Right atrium auricular region (tissue), 2 donors: ENCODE measurements around the gene LOX. TPM values are rescaled to one million over a fixed set of nuclear protein-coding genes. Genes with fewer than 3 reads are reported as not detected.

Experiments
- DNase-seq: peaks from one replicate; pipeline ENCODE4 v3.0.0-alpha.2; 2019; ENCODE audit warnings: low spot score
- H3K27ac ChIP-seq, 2 donors: fragments of 200-600 bp; sonication (generic); 1 replicate in 1 of 2; 2 replicates in 1 of 2; pipeline ENCODE4 v1.5.1; 2016 to 2019
- H3K27me3 ChIP-seq, 2 donors: fragments of 200-600 bp; sonication (generic); one replicate each; pipeline versions ENCODE4 v1.5.1 to v1.6.0; 2017 to 2019
- H3K36me3 ChIP-seq: fragments of 200-600 bp; sonication (generic); one replicate; pipeline ENCODE4 v1.5.1; 2016
- H3K4me1 ChIP-seq, 2 donors: fragments of 200-600 bp; sonication (generic); one replicate each; pipeline versions ENCODE4 v1.5.1 to v1.6.0; 2017 to 2019
- H3K4me3 ChIP-seq, 2 donors: fragments of 200-600 bp; sonication (generic); 1 replicate in 1 of 2; 2 replicates in 1 of 2; pipeline ENCODE4 v1.5.1; 2017 to 2019; ENCODE audit warnings: mild to moderate bottlenecking in 1 of 2, moderate library complexity in 1 of 2
- H3K9me3 ChIP-seq, 2 donors: fragments of 200-600 bp; sonication (generic); one replicate each; pipeline ENCODE4 v1.5.1; 2019
- total RNA-seq, 2 donors: library from RNA; depleted of rRNA; stranded (reverse); fragments of >200 nt; gene quantifications; one replicate each; pipeline ENCODE4 v1.1.0, GENCODE V29; 2016
- TF ChIP-seq, protein P1 (sequence below), 2 donors: fragments of 200-600 bp; sonication (generic); IDR thresholded peaks; one replicate each; pipeline ENCODE4 v1.5.1; 2019; ENCODE audit warnings: antibody characterized with exemption in 2 of 2

Gene LOX
- total RNA-seq, 2 donors from 2014 or later, result 10.1 to 11.6 TPM

DNA sequence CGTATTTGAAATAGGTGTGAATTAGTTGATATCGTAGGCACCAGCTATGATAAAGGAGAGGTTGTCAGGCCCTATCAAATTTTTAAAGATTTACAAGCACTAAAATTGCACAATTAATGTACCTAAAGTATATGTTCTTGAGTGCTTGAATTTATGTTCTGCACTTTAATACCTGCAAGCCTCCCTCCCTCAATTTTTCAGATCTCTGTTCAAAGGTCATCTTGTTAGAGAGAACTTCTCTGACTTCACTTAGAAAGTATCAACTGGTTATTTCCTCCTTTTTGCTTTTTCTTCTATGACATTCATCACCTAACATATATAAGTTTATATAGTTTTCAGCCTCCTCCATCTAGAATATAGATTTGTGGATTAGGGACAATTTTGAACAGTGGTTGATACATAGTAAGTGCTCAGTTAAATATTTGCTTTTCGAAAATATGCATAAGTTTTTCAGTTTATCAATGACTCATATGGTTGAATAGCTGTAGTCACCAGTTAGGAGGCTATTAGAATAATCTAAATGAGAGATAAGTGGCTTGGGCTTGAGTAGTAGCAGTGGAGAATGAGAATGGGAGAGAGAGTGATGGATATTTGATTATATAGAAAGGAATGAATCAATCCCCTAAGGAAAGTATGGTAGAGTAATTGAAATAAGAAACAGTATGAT, 37.3 kb downstream of the LOX start:
- H3K9me3 ChIP-seq, result no peaks in the 10 kb centered on the region
- H3K4me3 ChIP-seq, result no peak overlapping the region
- TF ChIP-seq, protein P1, sequence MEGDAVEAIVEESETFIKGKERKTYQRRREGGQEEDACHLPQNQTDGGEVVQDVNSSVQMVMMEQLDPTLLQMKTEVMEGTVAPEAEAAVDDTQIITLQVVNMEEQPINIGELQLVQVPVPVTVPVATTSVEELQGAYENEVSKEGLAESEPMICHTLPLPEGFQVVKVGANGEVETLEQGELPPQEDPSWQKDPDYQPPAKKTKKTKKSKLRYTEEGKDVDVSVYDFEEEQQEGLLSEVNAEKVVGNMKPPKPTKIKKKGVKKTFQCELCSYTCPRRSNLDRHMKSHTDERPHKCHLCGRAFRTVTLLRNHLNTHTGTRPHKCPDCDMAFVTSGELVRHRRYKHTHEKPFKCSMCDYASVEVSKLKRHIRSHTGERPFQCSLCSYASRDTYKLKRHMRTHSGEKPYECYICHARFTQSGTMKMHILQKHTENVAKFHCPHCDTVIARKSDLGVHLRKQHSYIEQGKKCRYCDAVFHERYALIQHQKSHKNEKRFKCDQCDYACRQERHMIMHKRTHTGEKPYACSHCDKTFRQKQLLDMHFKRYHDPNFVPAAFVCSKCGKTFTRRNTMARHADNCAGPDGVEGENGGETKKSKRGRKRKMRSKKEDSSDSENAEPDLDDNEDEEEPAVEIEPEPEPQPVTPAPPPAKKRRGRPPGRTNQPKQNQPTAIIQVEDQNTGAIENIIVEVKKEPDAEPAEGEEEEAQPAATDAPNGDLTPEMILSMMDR (IDR thresholded peaks at IDR 0.05), result no peak
- no peak overlapping the region for H3K27ac ChIP-seq
- no peak for DNase-seq
- no peaks in the 10 kb centered on the region for H3K36me3 ChIP-seq
- no peaks in the 10 kb centered on the region for H3K27me3 ChIP-seq
- no peaks in the 10 kb centered on the region for H3K4me1 ChIP-seq

DNA sequence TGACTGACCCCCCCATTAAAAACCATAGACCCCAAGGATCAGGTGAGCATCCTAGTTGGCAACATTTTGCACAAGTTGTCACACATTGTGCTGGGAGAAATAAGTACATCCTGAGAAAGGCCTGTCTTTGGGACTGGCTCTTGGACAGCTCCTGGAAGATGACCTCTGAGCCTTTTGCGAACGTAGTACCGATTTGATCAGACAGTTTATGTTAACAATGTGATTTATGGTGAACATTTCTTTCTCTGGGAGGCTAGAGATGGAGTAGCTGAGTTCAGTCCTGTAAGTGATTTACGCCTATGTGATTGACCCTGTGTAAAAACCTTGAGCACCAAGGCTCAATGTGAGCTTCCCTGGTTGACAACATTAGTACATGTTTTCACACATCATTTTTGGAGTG, 41.7 kb downstream of the LOX start:
- no peak for DNase-seq
- H3K9me3 ChIP-seq, result no peaks in the 10 kb centered on the region
- H3K4me3 ChIP-seq, result no peak overlapping the region
- TF ChIP-seq, protein P1 (IDR thresholded peaks at IDR 0.05), result no peak
- H3K27me3 ChIP-seq, result no peaks in the 10 kb centered on the region
- H3K27ac ChIP-seq, result no peak overlapping the region
- no peaks in the 10 kb centered on the region for H3K36me3 ChIP-seq
- H3K4me1 ChIP-seq, result no peaks in the 10 kb centered on the region

DNA sequence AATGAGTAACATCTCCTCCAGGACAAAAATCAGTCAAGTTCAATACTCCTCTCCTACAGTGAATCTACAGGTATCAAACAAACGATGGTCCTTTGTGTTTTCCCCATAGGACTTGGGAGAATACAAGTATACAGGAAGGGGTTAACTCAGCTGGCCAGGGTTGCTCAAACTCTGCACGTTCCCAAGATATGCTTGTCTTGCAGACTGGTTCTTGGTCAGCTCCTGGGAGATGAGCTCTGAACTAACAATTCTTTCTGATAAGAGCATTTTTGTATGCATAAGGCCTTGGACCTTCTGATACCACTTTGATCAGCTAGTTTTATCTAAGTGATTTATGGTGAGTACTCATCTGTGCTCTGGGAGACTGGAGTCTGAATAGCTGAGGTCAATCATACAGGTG, 42.1 kb downstream of the LOX start:
- no peak overlapping the region for H3K27ac ChIP-seq
- TF ChIP-seq, protein P1 (IDR thresholded peaks at IDR 0.05), result no peak
- no peaks in the 10 kb centered on the region for H3K27me3 ChIP-seq
- no peak for DNase-seq
- H3K4me1 ChIP-seq, result no peaks in the 10 kb centered on the region
- no peaks in the 10 kb centered on the region for H3K9me3 ChIP-seq
- no peaks in the 10 kb centered on the region for H3K36me3 ChIP-seq
- H3K4me3 ChIP-seq, result no peak overlapping the region

DNA sequence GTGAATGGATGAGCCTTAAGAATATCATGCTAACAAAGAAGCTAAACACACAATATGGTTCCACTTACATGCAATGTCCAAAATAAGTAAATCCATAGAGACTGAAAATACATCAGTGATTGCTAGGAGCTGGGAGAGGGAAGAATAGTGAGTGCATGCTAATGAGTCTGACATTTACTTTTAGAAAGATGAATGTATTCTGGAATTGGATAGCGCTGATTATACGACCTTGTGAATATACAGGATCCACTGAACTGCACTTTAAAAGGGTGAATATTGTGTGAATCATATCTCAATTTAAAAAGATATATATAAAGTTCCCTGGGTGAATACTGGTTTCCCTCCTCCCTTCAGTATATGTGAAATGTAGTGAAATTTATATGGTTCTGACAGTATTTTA, 46.2 kb downstream of the LOX start:
- peaks cover 12% of the 10 kb centered on the region for H3K36me3 ChIP-seq
- no peak for DNase-seq
- H3K4me3 ChIP-seq, result no peak overlapping the region
- H3K4me1 ChIP-seq, result no peaks in the 10 kb centered on the region
- no peaks in the 10 kb centered on the region for H3K9me3 ChIP-seq
- TF ChIP-seq, protein P1 (IDR thresholded peaks at IDR 0.05), result no peak
- no peaks in the 10 kb centered on the region for H3K27me3 ChIP-seq
- no peak overlapping the region for H3K27ac ChIP-seq

DNA sequence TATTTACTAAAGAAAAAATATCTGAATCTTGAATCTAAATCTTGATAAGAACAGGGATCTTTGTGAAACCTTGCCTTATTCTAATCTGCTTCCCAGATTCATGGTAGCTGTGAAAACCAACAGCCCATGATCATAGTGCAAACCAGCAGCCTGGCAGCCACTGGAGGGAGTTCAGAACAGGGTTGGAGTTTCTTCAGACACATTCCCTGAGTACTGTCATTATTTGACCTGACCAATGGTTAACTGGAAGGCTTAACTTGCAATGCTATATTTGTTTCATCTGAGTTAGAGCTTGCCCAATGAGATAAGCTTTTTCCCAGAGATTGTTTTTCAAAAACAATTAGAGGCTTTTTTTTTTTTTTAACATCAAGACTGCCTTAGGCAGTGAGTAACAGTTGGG, 47.8 kb downstream of the LOX start:
- no peak for DNase-seq
- H3K4me3 ChIP-seq, result no peak overlapping the region
- no peaks in the 10 kb centered on the region for H3K9me3 ChIP-seq
- H3K27ac ChIP-seq, result no peak overlapping the region
- peaks cover 13% of the 10 kb centered on the region for H3K36me3 ChIP-seq
- H3K4me1 ChIP-seq, result no peaks in the 10 kb centered on the region
- H3K27me3 ChIP-seq, result no peaks in the 10 kb centered on the region
- TF ChIP-seq, protein P1 (IDR thresholded peaks at IDR 0.05), result no peak

DNA sequence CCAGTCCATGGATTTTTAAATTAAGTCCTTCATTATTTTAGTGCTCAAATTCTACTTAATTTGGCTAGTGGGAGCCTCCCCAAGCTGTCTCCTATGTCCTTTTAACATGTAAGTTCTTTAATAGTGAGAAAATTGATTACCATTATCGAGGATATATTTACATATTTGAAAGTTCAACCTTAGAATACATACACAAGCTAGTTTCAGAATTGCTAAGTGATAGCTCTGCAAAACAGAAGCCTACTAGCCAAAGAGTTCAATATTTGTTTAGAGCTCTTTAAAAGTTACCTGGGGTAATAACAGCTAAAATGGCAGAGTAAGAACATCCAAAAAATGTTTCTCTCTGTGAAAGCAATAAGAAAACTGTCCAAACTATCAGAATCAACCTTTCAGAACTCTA, 48.2 kb downstream of the LOX start:
- peaks cover 13% of the 10 kb centered on the region for H3K36me3 ChIP-seq

More for the DNA sequence above, 48.2 kb downstream of the LOX start:
- no peak for DNase-seq
- H3K27me3 ChIP-seq, result no peaks in the 10 kb centered on the region
- H3K9me3 ChIP-seq, result no peaks in the 10 kb centered on the region
- no peaks in the 10 kb centered on the region for H3K4me1 ChIP-seq
- no peak overlapping the region for H3K4me3 ChIP-seq
- TF ChIP-seq, protein P1 (IDR thresholded peaks at IDR 0.05), result no peak
- H3K27ac ChIP-seq, result no peak overlapping the region
